ENCODE measurements around the gene NCOA3.
"Not testable (repeated sequence)": the region's sequence is repeated elsewhere in the genome, so short reads cannot be mapped to it uniquely, and the experiment has no call there.

Gene NCOA3

DNA sequence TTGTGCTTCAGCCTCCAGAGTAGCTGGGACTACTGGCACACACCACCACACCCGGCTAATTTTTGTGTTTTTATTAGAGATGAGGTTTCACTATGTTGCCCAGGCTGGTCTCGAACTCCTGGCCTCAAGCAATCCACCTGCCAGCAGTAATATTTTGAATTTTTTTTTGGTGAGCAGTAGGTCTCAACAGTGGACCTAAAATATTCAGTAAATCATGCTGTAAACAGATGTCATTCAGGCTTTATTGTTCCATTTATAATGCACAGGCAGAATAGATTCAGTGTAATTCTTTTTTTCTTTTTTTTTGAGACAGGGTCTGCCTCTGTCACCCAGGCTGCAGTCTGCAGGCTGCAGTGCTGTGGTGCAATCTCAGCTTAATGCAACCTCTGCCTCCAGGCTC is 69.7 kb downstream of the NCOA3 start:
- no peak for DNase-seq

DNA sequence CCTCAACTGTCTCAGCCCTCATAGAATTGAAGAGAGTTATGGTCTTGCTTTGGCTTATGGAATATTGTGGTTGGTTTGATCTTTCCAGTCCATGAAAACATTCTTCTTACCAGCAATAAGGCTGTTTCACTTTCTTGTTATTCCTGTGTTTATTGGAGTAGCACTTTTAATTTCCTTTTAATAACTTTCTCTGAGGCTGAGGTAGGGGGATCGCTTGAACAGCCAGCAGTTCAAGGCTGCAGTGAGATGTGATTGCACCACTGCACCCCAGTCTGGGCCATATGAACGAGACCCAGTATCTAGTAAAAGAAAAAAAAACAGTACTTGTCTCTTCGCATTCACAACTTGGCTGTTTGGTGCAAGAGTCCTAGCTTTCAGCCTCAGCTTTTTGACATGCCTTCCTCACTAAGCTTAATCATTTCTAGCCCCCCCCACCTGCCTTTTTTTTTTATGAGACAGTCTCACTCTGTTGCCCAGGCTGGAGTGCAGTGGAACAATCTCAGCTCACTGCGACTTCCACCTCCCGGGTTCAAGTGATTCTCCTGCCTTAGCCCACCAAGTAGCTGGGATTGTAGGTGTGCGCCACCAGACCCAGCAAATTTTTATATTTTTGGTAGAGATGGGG is 70.5 kb downstream of the NCOA3 start:
- DNase-seq, result no peak

DNA sequence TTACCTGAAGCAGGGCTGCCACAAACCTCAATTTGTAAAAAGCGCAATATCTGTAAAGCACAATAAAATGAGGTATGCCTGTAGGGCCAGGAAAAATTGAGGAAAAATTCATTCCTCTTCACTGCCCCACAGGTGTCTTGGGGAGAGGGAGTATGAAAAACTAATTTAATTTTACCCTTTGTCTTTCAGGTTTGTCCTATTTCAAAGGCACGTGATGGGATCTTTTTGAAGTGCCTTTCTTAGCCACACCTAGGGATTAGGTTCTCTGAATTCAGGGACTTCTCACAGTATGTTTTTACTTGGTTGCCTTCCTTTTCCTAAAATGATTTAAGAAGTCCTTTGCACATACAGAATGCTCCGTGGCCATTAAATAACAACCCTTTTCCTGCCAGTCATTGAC is 71.9 kb downstream of the NCOA3 start:
- no peak for DNase-seq

GRCh38 chr20:47574616-47575364 is 73.1 kb downstream of the NCOA3 start:
- DNase-seq, result peak; percentile 43

DNA sequence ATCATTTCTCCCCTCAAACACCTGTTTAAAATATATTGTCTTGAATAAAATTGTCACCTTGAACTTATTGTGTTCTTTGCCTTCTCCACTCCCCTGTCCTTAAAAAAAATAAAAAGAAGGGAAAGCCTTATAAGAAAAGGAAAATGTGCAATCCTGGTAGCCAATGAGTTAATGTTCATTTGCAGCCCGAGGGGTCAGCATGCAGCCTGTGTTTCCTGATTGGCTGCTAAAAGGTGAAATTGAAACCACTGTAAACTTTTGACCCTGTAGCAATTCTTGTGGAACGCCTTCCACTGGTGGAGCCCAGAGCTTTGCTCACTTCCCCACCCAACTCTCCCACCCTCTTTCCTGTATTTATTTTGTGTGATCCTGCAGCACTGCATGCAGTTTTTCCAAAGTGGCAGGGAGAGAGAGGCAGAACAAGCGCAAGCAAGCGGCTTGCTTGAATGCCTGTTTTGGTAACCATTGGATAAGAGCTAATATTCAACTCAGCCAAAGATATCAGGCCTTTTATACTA is 74.9 kb downstream of the NCOA3 start:
- DNase-seq, result peak; percentile 87

DNA sequence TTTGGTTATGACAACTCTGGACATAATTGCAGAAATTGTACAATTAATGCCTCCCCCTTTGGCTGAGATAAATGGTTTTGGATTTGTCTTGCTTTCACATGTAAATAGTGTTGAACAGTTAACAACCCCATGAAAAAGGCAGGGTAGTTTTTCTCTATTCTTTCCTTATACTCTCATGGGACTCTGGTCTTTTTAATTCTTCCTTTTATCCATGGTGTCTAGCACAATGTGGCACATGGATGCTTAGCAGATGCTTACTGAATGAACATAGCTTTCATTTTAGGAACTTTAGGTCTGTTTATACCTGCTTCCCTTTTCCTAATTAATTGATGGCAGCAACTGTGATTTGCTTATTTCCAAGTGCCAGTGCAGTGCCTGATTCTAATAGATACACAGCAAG is 75.6 kb downstream of the NCOA3 start:
- DNase-seq, result no peak

DNA sequence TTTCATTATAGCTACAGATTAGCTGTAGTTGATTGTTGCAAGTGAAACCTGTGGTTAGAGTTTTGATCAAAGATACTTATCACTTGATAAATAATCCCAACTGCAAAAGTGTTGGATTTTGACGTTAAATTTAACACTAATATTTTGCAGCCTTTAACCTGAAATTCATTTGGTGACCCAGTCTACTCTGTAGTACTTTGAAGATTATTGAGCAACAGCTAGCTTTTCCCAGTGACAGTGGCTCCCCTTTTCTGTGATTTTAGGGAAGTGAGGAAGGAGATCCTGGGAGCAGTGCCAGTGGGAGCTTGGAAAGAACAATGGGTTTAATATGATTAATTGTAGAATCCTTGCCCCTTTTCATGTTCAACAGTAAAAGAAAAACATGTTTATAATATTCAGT is 76.9 kb downstream of the NCOA3 start:
- DNase-seq, result no peak

DNA sequence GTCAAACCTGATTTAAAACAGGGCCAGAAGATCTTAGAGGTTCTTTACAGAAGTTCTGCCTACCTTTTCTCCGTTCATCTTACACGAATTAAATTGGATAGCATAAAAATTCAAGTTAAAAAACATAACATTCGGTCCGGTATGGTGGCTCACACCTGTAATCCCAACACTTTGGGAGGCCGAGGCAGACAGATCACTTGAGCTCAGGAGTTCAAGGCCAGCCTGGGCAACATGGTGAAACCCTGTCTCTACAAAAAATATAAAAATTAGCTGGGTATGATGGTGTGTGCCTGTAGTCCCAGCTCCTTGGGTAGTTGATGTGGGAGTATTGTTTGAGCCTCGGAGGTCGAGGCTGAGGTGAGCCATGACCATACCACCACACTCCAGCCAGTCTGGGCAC is 79.0 kb downstream of the NCOA3 start:
- not testable (repeated sequence) for DNase-seq

- DNase-seq, result no peak
These were observed 79.4 kb downstream of the NCOA3 start for GRCh38 chr20:47581090-47581489.

GRCh38 chr20:47583551-47583950 is 81.9 kb downstream of the NCOA3 start:
- DNase-seq, result no peak

GRCh38 chr20:47585087-47585747 is 83.5 kb downstream of the NCOA3 start:
- DNase-seq, result no peak

- DNase-seq, result peak; percentile 78
These were observed 85.1 kb downstream of the NCOA3 start for GRCh38 chr20:47586649-47587294.

- DNase-seq, result no peak
These were observed 86.5 kb downstream of the NCOA3 start for GRCh38 chr20:47588158-47588557.

- no peak for DNase-seq
These were observed 89.5 kb downstream of the NCOA3 start for GRCh38 chr20:47591231-47591630.

DNA sequence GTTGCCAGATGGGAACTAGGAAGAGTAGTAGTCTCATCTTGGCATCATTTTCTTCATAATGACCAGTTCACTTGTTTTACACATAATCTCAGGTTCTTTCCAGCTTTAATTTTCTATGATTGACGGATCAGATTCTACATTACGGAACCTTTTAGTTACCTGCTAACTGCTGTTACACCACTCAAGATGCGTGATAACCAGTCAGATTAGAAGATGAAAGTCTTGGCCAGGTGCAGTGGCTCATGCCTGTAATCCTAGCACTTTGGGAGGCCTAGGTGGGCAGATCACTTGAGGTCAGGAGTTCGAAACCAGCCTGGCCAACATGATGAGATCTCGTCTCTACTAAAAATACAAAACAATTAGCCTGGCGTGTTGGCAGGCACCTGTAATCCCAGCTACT is 92.5 kb downstream of the NCOA3 start:
- DNase-seq, result no peak

- not testable (repeated sequence) for DNase-seq
These were observed 93.5 kb downstream of the NCOA3 start for GRCh38 chr20:47595138-47595537.

DNA sequence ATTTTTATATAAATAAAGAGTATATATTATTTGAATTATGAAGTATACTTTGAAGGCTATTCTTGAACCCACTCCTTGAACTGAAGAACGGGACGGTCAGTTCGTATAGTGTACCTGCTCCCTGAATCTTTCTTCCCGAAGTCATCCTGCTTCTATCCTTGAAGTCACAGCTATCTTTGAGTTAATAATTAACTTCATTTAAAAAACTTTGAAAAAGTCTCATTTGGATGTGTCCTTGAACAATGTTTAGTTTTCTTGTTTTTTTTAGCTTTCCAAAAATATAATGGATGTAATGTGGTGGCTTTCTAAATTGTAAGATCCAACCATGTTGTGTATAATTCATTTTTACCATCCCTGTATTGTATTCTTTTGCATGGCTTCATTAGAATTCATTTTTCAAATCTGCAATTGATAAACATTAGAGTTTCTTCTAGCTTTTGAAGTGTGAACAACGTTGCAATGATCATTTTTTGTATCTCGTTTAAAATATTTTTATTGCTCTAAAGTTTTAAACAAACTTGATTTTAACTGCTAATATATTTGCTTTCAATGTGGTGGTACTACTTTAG is 94.4 kb downstream of the NCOA3 start:
- no peak for DNase-seq

GRCh38 chr20:47597090-47597489 is 95.4 kb downstream of the NCOA3 start:
- DNase-seq, result no peak

DNA sequence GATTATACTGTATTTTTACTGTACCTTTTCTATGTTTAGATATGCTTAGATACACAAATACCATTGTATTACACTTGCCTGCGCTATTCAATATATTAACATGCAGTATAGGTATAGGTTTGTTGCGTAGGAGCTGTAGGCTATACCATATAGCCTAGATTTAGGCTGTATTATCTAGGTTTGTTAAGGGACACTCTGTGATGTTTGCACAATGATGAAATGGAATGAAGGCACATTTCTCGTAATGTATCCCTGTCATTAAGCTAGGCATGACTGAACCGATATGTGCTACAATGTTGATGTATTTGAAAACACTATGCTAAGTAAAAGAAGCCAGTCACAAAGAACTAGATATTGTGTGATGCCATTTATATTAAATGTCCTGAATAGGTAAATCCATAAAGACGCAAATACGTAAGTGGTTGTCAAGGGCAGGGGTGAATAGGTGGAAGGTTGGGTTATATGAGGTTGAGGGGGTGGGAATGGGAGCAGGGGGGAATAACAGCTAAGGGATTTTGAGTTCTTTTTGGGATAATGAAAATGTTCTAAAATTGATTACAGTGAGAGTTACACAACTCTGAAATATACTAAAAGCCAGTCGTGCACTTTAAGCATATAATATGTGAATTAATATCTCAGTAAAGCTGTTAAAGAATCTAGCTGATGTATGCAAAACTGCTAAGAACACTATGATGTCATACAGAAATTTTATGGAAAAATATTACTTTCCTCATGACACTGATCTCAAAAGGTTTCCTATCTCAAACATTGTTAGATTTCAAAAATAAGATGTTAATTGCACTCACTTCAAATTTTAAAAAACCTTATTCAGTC is 97.4 kb downstream of the NCOA3 start:
- no peak for DNase-seq

GRCh38 chr20:47600967-47601547 is 99.4 kb downstream of the NCOA3 start:
- DNase-seq, result no peak

DNA sequence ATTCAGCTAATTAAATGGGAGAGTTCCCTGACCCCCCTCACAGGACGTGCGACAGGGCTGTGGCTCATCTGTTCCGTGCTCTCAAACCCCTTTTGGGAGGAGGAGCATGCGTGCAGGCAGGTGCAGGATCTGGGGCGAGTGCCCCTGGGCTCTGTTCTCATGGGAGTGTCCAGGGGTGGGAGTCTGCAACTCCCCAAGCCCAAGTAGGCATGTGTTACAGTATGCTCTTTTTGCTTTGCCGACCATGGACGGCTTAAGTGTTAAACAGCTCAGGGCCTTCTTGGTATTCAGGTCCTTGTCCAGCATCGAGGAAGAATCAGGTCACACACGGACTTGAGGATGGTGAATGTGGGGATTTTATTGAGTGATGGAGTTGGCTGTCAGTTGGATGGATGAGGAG is 101.6 kb downstream of the NCOA3 start:
- no peak for DNase-seq
